SK-N-SH (cell line): ENCODE measurements around the gene PRICKLE2. TPM values are rescaled to one million over a fixed set of nuclear protein-coding genes. Genes with fewer than 3 reads are reported as not detected.

Source experiments
- CTCF ChIA-PET: fragments of 300-600, 350-600 bp; formaldehyde crosslinking; extraction: SDS; loops from one replicate; lab custom pipeline; 2021; lab: Yijun Ruan, JAX
- POLR2A ChIA-PET: fragments of 350-600 bp; sonication (Branson Sonifier 250); formaldehyde crosslinking; extraction: SDS; loops from one replicate; lab custom pipeline; 2020; ENCODE audit warnings: antibody characterized with exemption, inconsistent platforms; lab: Yijun Ruan, JAX
- DNase-seq: peaks from one replicate; pipeline ENCODE4 v3.0.0; 2012
- H2AFZ ChIP-seq: fragments of 200-600 bp; sonication (generic); 2 replicates; pipeline ENCODE4 v1.8.1; 2016; ENCODE audit warnings: antibody characterized with exemption, mild to moderate bottlenecking, low read depth
- H3F3A ChIP-seq: fragments of 200-600 bp; sonication (generic); replicated peaks from 2 replicates; pipeline ENCODE3; 2016; ENCODE audit warnings: antibody characterized with exemption, mild to moderate bottlenecking; ENCODE audit not compliant: insufficient read depth
- H3K27ac ChIP-seq, 2 experiments: fragments of 200-500 bp in 1 of 2; fragments of 200-600 bp in 1 of 2; sonication (Bioruptor generic) in 1 of 2; sonication (generic), shearing (Covaris generic) in 1 of 2; 2 replicates each; pipeline versions ENCODE4 v1.5.1 to v1.6.1; 2014 to 2016; ENCODE audit warnings: low read depth in 2 of 2, inconsistent platforms in 1 of 2, low read length in 1 of 2, mild to moderate bottlenecking in 1 of 2, mixed read lengths in 1 of 2
- H3K27me3 ChIP-seq: fragments of 200-600 bp; sonication (generic), shearing (Covaris generic); 2 replicates; pipeline ENCODE4 v1.6.1; 2016; ENCODE audit warnings: mixed run types; ENCODE audit not compliant: insufficient read depth
- H3K36me3 ChIP-seq, 2 experiments: fragments of 200-500 bp in 1 of 2; fragments of 200-600 bp in 1 of 2; sonication (Bioruptor generic) in 1 of 2; sonication (generic) in 1 of 2; replicated peaks in 1 of 2; 2 replicates each; pipeline versions ENCODE3 to v1.5.1; 2014 to 2016; ENCODE audit warnings: low read length in 1 of 2, mild to moderate bottlenecking in 1 of 2; ENCODE audit not compliant: insufficient read depth in 2 of 2, control insufficient read depth in 1 of 2
- H3K4me1 ChIP-seq, 2 experiments: fragments of 200-500 bp in 1 of 2; fragments of 200-600 bp in 1 of 2; sonication (Bioruptor generic) in 1 of 2; sonication (generic), shearing (Covaris generic) in 1 of 2; 2 replicates each; pipeline versions ENCODE4 v1.5.1 to v1.6.1; 2014 to 2016; ENCODE audit warnings: low read depth in 1 of 2, low read length in 1 of 2, mixed run types in 1 of 2; ENCODE audit not compliant: insufficient read depth in 2 of 2, control insufficient read depth in 1 of 2
- H3K4me2 ChIP-seq: fragments of 200-600 bp; sonication (generic), shearing (Covaris generic); 2 replicates; pipeline ENCODE4 v1.6.1; 2017; ENCODE audit warnings: mixed run types
- H3K4me3 ChIP-seq, 2 experiments: fragments of 200-500 bp in 1 of 2; fragments of 200-600 bp in 1 of 2; sonication (Bioruptor generic) in 1 of 2; sonication (generic), shearing (Covaris generic) in 1 of 2; 2 replicates each; pipeline versions ENCODE4 v1.5.1 to v1.8.1; 2014 to 2016; ENCODE audit warnings: low read depth in 2 of 2, inconsistent platforms in 1 of 2, low read length in 1 of 2, mild to moderate bottlenecking in 1 of 2, mixed read lengths in 1 of 2, moderate library complexity in 1 of 2
- H3K79me2 ChIP-seq: fragments of 200-600 bp; sonication (generic); 2 replicates; pipeline ENCODE4 v1.8.1; 2017; ENCODE audit warnings: mild to moderate bottlenecking; ENCODE audit not compliant: insufficient read depth
- H3K9ac ChIP-seq: fragments of 200-600 bp; sonication (generic); 2 replicates; pipeline ENCODE4 v1.6.1; 2017; ENCODE audit warnings: mixed run types
- H3K9me2 ChIP-seq: fragments of 200-600 bp; sonication (generic); 2 replicates; pipeline ENCODE4 v1.6.1; 2017; ENCODE audit warnings: mixed run types
- H3K9me3 ChIP-seq: fragments of 200-600 bp; sonication (generic); 2 replicates; pipeline ENCODE4 v1.6.1; 2017; ENCODE audit warnings: mixed run types, mild to moderate bottlenecking, moderate library complexity
- H4K20me1 ChIP-seq: fragments of 200-600 bp; sonication (generic); 2 replicates; pipeline ENCODE4 v1.6.1; 2017; ENCODE audit warnings: mild to moderate bottlenecking, mixed run types; ENCODE audit not compliant: insufficient read depth
- CHD2 ChIP-seq: fragments of 150-350 bp; IDR thresholded peaks from 2 replicates; pipeline ENCODE4 v1.6.1; 2018; ENCODE audit warnings: low read length; ENCODE audit not compliant: partially characterized antibody
- CTCF ChIP-seq: fragments of 200-600 bp; sonication (generic); IDR thresholded peaks from 2 replicates; pipeline ENCODE4 v1.6.1; 2017; ENCODE audit warnings: antibody characterized with exemption, mild to moderate bottlenecking, moderate library complexity
- ELF1 ChIP-seq: IDR thresholded peaks from 2 replicates; pipeline ENCODE4 v1.4.0; 2012
- FOSL2 ChIP-seq: IDR thresholded peaks from 2 replicates; pipeline ENCODE4 v1.4.0; 2012; ENCODE audit warnings: low read depth, mild to moderate bottlenecking, moderate library complexity, borderline replicate concordance
- FOXM1 ChIP-seq: IDR thresholded peaks from 2 replicates; pipeline ENCODE4 v1.4.0; 2012; ENCODE audit warnings: low read depth, mild to moderate bottlenecking
- JUND ChIP-seq: IDR thresholded peaks from 2 replicates; pipeline ENCODE4 v1.4.0; 2012
- NRF1 ChIP-seq: IDR thresholded peaks from 2 replicates; pipeline ENCODE4 v1.6.1; 2012; ENCODE audit warnings: low read depth, mild to moderate bottlenecking, low read length
- RAD21 ChIP-seq: IDR thresholded peaks from 2 replicates; pipeline ENCODE4 v1.6.1; 2012; ENCODE audit warnings: mild to moderate bottlenecking, low read length
- RCOR1 ChIP-seq: fragments of 150-350 bp; IDR thresholded peaks from 2 replicates; pipeline ENCODE4 v1.6.1; 2017; ENCODE audit warnings: antibody characterized with exemption, low read length
- REST ChIP-seq: IDR thresholded peaks from 2 replicates; pipeline ENCODE4 v1.6.1; 2012; ENCODE audit warnings: mild to moderate bottlenecking, low read depth, low read length, moderate library complexity
- RFX5 ChIP-seq: IDR thresholded peaks from 2 replicates; pipeline ENCODE4 v1.6.1; 2012; ENCODE audit warnings: mild to moderate bottlenecking, improper control_type of control experiment, low read length
- SIN3A ChIP-seq: IDR thresholded peaks from 2 replicates; pipeline ENCODE4 v1.6.1; 2012; ENCODE audit warnings: low read depth, mild to moderate bottlenecking, low read length, moderate library complexity, borderline replicate concordance
- USF2 ChIP-seq: fragments of 150-350 bp; IDR thresholded peaks from 2 replicates; pipeline ENCODE4 v1.6.1; 2017; ENCODE audit warnings: antibody characterized with exemption, low read length, low read depth, borderline replicate concordance
- ZBTB33 ChIP-seq: IDR thresholded peaks from 2 replicates; pipeline ENCODE4 v1.4.0; 2012; ENCODE audit warnings: low read depth, borderline replicate concordance
- WGBS: methylation state at CpG from one replicate; pipeline ENCODE4 v1.1.6; 2017; ENCODE audit warnings: low lambda C conversion rate; 5-methylcytosine and 5-hydroxymethylcytosine counted together
- polyA plus RNA-seq, 3 experiments: library from polyadenylated mRNA; depleted of rRNA; stranded (reverse); fragments of >200 nt; gene quantifications; 2 replicates each; pipeline ENCODE4 v1.2.3, GENCODE V29; 2012

The PRICKLE2 gene
- polyA plus RNA-seq, 1 of the 3 experiments (the other 2 are of a cell fraction), result 0.67 TPM

GRCh38 chr3:64104691-64105111, 120.6 kb downstream of the PRICKLE2 start:
- Histone ChIP-seq H3K27me3 (no peaks in the 10 kb centered on the region), H3K4me2 (no peak overlapping the region), H3K4me1 (peaks cover 0 to 24% of the 10 kb centered on the region in 2 experiments; a peak in 2 of 4 replicates), H3K36me3 (no peaks in the 10 kb centered on the region), H3K9ac (no peak overlapping the region), H3K27ac (no peak overlapping the region), H3K4me3 (no peak overlapping the region), H3F3A (no peaks in the 10 kb centered on the region), H3K9me3 (no peaks in the 10 kb centered on the region), H3K79me2 (no peaks in the 10 kb centered on the region), H2AFZ (no peak overlapping the region), H3K9me2 (no peaks in the 10 kb centered on the region), H4K20me1 (no peaks in the 10 kb centered on the region)
- POLR2A ChIA-PET, result no interaction called here
- TF ChIP-seq NRF1, result no peak
- no peak for TF ChIP-seq REST
- no peak for TF ChIP-seq FOSL2
- no peak for TF ChIP-seq ELF1
- TF ChIP-seq RFX5, result no peak
- TF ChIP-seq RCOR1, result no peak
- no peak for TF ChIP-seq SIN3A
- TF ChIP-seq FOXM1, result no peak
- no peak for TF ChIP-seq USF2
- no peak for TF ChIP-seq RAD21
- no peak for TF ChIP-seq JUND
- no peak for TF ChIP-seq CTCF
- no peak for TF ChIP-seq CHD2
- no peak for TF ChIP-seq ZBTB33
- WGBS, result 97% methylated on average over 3 of the region's 3 CpGs
- no peak for DNase-seq
- CTCF ChIA-PET, result interaction anchor here (1.1 to 1.4 kb wide), 2 partner anchors 9 to 74 kb away, joined by 4 to 6 read pairs; no protein-coding TSS in a partner anchor
